Upper lobe of left lung (tissue), 4 donors: ENCODE measurements around the gene ATXN2.

Experiments used
- CTCF ChIP-seq, 6 experiments: fragments of 450-650 bp in 4 of 6; fragments of 200-600 bp in 2 of 6; sonication (generic) in 2 of 6; IDR thresholded peaks; one replicate each; pipeline ENCODE4 v1.5.1; 2016 to 2019; ENCODE audit warnings: antibody characterized with exemption in 6 of 6
- EP300 ChIP-seq, 4 donors: sonication (generic); formaldehyde crosslinking; IDR thresholded peaks; one replicate each; pipeline ENCODE4 v1.5.1; 2017; ENCODE audit warnings: antibody characterized with exemption in 4 of 4, control low read depth in 2 of 4
- POLR2A ChIP-seq, 4 donors: fragments of 450-650 bp; IDR thresholded peaks; one replicate each; pipeline ENCODE4 v1.5.1; 2016 to 2017; ENCODE audit warnings: antibody characterized with exemption in 4 of 4, mild to moderate bottlenecking in 2 of 4
- POLR2AphosphoS5 ChIP-seq, 2 donors: sonication (generic); formaldehyde crosslinking; IDR thresholded peaks; one replicate each; pipeline ENCODE4 v1.5.1; 2017; ENCODE audit warnings: antibody characterized with exemption in 2 of 2

- TF ChIP-seq CTCF (IDR thresholded peaks at IDR 0.05) (no peak), EP300 (IDR thresholded peaks at IDR 0.05) (no peak), POLR2AphosphoS5 (IDR thresholded peaks at IDR 0.05) (no peak), POLR2A (IDR thresholded peaks at IDR 0.05) (no peak)
Measured at GRCh38 chr12:111428081-111428727, 170.9 kb downstream of the ATXN2 start.
